Measurements from ENCODE around the gene URB1.

URB1 gene

GRCh38 chr21:32336711-32337110 is 56.1 kb downstream of the URB1 start:
- no peak for TF ChIP-seq FOXP2 (optimal IDR thresholded peaks at IDR 0.05; ENCODE audit: borderline replicate concordance, extremely low read depth, extremely low read length, insufficient read depth)
- no peak for TF ChIP-seq POLR2AphosphoS5 (IDR thresholded peaks at IDR 0.05; ENCODE audit: low read depth, low read length)
- no peak for TF ChIP-seq REST (IDR thresholded peaks at IDR 0.05; ENCODE audit: insufficient read depth in 1 of 2, low read depth in 2 of 2, low read length in 2 of 2)
- TF ChIP-seq SIN3A (IDR thresholded peaks at IDR 0.05; ENCODE audit: borderline replicate concordance, insufficient read depth, low read length) = no peak
- no peak for TF ChIP-seq TAF1 (IDR thresholded peaks at IDR 0.05; ENCODE audit: borderline replicate concordance, insufficient read depth, low read length)

- TF ChIP-seq TAF1 (IDR thresholded peaks at IDR 0.05; ENCODE audit: borderline replicate concordance, insufficient read depth, low read length) = no peak
- no peak for TF ChIP-seq REST (IDR thresholded peaks at IDR 0.05; ENCODE audit: insufficient read depth in 1 of 2, low read depth in 2 of 2, low read length in 2 of 2)
- no peak for TF ChIP-seq SIN3A (IDR thresholded peaks at IDR 0.05; ENCODE audit: borderline replicate concordance, insufficient read depth, low read length)
- no peak for TF ChIP-seq FOXP2 (optimal IDR thresholded peaks at IDR 0.05; ENCODE audit: borderline replicate concordance, extremely low read depth, extremely low read length, insufficient read depth)
- TF ChIP-seq POLR2AphosphoS5 (IDR thresholded peaks at IDR 0.05; ENCODE audit: low read depth, low read length) = no peak
Observed at GRCh38 chr21:32335601-32336575, 56.9 kb downstream of the URB1 start.

DNA sequence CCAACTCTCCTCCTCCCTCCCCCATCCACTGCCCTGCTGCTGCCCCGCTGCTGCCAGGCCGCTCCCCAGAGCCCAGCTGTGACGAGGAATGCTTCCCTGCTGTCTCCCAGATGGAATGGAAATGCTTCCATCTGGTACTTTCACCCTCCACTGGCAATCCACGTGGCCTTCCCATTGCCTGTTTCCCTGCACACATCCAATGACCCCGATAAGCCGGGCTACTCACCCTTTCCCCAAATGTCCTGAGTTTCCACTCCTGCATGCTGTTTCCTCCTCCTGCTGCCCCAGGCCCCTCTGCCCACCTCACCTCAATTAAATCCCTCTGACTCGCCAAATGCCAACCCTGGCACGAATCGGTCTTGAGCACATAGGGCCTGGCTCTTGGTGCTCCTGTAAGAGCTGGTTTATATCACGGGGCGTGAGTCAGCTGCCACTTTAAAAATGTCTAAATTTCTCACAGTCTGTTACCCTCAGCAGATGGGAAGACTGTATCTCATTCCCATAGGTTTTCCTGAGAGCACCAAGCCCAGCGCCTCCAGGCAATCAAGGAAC is 57.8 kb downstream of the URB1 start:
- TF ChIP-seq TAF1 (IDR thresholded peaks at IDR 0.05; ENCODE audit: borderline replicate concordance, insufficient read depth, low read length) = no peak
- TF ChIP-seq POLR2AphosphoS5 (IDR thresholded peaks at IDR 0.05; ENCODE audit: low read depth, low read length) = no peak
- TF ChIP-seq REST (IDR thresholded peaks at IDR 0.05; ENCODE audit: insufficient read depth in 1 of 2, low read depth in 2 of 2, low read length in 2 of 2) = no peak
- no peak for TF ChIP-seq FOXP2 (optimal IDR thresholded peaks at IDR 0.05; ENCODE audit: borderline replicate concordance, extremely low read depth, extremely low read length, insufficient read depth)
- TF ChIP-seq SIN3A (IDR thresholded peaks at IDR 0.05; ENCODE audit: borderline replicate concordance, insufficient read depth, low read length) = no peak

- TF ChIP-seq TAF1 (IDR thresholded peaks at IDR 0.05; ENCODE audit: borderline replicate concordance, insufficient read depth, low read length) = no peak
- TF ChIP-seq SIN3A (IDR thresholded peaks at IDR 0.05; ENCODE audit: borderline replicate concordance, insufficient read depth, low read length) = no peak
- TF ChIP-seq FOXP2 (optimal IDR thresholded peaks at IDR 0.05; ENCODE audit: borderline replicate concordance, extremely low read depth, extremely low read length, insufficient read depth) = no peak
- no peak for TF ChIP-seq REST (IDR thresholded peaks at IDR 0.05; ENCODE audit: insufficient read depth in 1 of 2, low read depth in 2 of 2, low read length in 2 of 2)
- TF ChIP-seq POLR2AphosphoS5 (IDR thresholded peaks at IDR 0.05; ENCODE audit: low read depth, low read length) = no peak
Observed at GRCh38 chr21:32333953-32334673, 58.7 kb downstream of the URB1 start.
